ENCODE data around the gene PLD1. TPM values are rescaled to one million over a fixed set of nuclear protein-coding genes. Genes with fewer than 3 reads are reported as not detected.

The PLD1 gene
- total RNA-seq, 1 donor from 2014 or later = 74.3 TPM

DNA sequence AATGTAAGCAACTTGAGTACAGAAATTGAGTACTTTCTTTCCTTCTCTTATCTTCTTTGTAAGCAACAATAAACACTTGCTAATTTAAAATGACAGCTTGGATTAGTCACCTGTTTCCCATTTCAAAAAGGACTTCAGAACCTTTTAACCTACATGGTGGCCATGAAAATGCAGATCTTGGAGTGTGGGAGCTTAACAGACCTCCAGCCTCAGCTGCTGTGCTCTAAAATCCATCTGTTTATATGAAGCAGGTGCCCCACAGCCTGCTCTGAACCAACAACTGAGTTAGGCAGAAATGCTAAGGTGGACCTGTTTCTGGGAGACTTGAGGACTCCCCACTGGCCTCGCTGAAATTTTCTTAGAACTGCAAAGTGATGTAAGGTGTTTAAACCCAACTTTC lies 259.0 kb downstream of the PLD1 start:
- ATAC-seq = no peak

Other genes starting within 250 kb of the PLD1 start
- gene TMEM212, start 32.9 kb upstream of the PLD1 start, total RNA-seq = not detected
- 19.9 TPM for gene FNDC3B, start 229.1 kb upstream of the PLD1 start, total RNA-seq

Data from esophagus mucosa (tissue), 1 donor.